Cerebellar cortex (tissue), 1 donor: ENCODE measurements around the gene HNRNPA0.

Experiments
- DNase-seq: peaks from one replicate; pipeline ENCODE4 v3.0.0-alpha.2; 2015; ENCODE audit warnings: low spot score

The HNRNPA0 gene

DNA sequence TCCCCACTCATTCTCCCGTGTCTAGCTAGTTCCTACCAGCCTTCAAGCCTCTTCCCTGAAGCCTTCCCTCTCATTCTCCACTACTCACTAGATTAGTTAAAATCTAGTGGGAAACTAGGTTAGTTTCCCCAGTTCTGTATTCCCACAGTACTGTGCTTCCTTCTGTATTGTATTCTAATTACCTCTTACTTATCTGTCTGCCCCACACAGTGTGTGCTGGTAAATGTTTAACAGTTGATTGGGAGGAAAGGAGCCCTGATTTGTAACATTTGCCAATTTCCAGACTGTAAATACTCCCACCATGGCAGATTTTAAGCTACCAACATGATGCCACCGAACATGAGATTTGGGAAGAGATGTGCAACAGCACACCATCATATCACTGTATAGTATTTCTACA lies 26.5 kb downstream of the HNRNPA0 start:
- DNase-seq: no peak

DNA sequence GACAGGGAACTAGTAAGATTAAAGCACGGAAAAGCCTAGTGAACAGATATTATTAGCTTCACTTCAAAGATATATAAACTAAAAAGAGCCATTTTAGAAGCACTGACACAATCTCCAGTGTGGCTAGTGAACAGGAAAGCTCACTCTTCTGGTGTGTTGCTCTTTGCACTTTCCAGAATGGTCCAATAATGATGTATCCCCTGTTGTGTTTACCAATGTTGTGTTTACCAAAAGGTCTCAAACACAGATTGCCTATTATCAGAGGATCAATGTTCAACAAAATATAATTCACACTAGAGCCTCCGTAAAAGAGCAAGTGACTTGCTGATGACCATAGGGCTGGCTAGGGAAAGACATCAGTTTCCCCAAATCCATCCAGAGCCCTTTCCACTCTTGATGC lies 29.9 kb downstream of the HNRNPA0 start:
- DNase-seq: no peak

DNA sequence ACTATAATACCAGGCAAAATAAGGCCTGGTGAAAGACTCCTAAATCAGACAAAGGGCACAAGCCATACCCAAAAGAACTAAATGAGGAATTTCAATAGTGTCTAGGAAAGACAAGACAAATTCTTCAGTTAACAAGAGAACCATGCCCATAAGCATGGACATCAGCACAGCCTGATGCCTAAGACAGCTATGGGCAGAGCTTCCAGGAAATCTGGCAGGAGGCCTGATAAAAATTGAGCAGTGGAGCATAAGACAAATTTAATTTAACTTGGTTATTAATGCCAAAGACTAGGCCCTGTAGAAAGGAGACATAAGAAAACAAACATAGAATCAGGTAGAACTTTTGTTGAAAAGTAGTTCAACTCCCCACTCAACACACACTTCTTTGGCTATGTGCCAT lies 35.6 kb downstream of the HNRNPA0 start:
- peak; percentile 95 for DNase-seq

DNA sequence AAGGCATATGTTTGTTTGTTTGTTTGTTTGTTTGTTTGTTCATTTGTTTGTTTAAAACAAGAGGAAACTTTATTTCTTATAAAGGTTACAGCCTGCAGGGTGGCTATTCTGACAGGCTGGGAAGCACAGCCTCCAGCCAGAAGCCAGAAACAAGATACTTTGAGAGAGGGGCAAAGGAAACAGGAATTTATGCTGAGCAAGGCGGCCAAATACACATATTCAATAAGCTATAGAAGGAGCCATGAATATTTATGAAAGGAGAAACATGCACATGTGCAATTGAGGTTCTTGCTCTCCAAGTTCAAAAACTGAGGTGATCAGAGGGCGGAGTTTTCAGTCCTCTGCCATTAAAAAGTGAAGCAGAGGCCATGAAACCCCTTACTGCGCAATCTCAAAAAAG lies 37.8 kb downstream of the HNRNPA0 start:
- DNase-seq: no peak

DNA sequence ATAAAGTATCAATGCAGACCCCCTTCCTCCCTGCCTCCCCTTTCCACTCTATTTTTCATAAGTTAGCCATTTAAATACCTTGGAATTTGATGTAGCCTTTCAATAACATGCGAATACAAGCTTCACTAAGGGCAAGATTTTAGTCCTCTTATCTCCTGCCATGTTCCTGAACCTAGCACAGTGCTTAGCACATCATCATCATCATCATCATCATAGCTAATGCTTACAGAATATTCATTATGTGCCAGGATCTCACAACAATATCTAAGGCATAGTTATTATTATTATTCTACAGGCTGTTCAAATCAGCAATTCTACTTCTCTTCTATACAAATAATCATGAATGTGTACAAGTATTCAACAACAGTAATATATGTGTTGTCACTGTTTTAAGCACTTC lies 38.7 kb downstream of the HNRNPA0 start:
- no peak for DNase-seq

DNA sequence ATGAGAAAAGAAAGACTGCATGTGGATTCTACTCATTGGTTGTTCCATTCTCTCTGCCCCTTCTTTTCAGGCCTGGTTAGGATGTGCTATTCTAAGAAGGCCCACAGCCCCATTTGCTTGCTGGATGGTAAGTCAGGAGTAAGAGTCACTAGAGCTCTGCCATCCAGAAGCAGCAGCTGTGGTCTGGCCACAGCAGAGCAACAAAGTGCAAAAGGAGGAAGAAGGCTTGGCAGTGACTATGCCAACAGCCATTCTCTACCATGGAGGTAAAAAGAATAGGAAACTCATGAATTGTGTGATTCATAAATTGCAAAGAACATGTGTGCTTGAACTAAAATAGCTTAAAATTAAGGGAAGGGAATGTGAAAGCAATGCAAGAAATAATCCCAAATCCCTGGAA lies 39.2 kb downstream of the HNRNPA0 start:
- no peak for DNase-seq

DNA sequence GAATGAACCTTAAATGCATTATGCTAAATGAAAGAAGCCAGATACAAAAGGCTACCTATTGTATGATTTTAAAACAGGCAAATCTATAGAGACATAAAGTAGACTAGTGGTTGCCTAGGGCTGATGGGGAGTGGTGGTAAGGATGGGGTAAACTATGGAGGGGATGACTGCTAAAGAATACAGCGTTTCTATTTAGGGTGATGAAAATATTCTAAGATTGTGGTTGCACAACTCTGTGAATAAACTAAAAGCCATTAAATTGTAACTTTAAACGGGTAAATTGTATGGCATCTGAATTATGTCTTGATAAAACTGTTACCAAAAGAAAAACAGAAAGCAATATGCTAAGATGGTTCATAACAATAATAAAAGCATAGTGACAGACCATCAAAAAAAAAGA lies 39.7 kb downstream of the HNRNPA0 start:
- no peak for DNase-seq

DNA sequence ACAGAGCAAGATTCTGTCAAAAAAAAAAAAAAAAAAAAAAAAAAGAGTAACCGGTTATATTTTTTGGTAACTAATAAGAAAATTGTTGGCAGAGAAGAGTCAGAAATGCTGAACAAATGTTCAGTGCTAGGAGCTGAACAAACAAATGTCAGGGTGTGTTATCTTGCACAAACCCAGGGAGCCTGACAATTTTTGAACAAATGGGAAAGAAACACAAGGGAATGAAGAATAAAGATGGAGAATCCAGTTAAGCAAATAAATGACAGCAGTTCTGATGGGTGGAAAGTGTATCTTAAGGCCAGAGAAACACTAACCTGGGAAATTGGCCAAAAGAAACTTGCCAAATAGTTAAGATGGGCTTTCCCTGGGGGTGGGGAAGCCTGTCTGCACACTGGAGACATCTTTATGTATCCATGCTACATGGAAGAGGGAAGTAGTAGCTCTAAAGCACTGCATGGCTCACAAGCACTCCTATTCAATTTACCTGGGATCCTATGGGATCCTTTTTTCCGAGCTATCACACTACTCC lies 42.0 kb downstream of the HNRNPA0 start:
- DNase-seq: no peak

DNA sequence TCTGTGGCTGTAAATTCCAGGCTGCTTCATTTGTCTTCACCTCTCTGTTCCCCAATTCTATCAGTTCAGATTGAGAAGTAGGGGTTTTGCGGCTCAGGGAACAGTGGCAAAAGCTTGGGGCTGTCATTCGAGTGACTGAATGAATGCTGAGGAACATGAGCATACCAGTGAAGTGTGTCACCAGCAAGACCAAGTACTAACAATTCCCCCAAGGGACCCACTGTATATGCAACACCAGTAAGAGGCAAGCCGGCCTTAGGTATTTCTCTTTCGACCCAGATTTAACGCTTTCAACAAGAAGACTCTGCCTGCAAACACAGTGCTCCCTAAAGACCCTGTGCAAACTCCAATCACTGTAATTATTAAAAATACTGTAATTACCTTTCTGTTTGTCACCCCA lies 44.1 kb downstream of the HNRNPA0 start:
- DNase-seq: no peak

DNA sequence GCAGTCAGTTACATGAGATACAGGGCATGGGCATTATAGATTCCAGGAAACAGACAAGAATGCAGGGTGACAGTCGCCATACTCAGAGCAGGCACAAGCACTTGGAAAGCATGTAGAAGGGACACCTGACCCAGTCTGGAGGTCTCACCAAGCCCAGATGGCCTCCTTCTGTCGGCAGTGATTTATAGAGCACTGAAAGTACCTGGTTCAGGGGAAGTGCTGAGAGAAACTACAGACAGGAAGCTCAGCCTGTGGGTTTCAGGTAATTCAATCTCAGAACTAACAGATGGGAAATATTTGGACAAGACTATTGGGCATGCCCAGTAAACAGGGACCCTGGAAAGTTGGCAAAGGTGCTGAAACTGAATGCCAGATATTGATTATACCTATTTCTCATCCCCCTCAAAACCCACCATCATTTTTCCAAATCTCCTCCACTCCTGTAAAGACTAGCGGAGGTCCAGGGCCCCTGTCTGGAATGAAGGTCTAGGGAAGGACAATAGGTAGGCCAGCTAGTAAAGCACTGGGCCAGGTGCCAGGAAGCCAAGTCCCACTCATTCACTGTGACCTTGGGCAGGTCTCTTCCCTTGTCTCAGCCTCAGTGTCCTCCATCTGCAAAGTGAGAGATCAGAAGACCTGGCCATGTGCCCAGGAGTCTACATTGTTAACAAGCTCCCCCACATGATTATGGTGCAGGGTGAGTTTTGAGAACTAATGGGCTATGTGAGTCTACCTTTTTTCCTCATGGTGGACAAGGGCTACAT lies 45.2 kb downstream of the HNRNPA0 start:
- DNase-seq: peak; percentile 93

DNA sequence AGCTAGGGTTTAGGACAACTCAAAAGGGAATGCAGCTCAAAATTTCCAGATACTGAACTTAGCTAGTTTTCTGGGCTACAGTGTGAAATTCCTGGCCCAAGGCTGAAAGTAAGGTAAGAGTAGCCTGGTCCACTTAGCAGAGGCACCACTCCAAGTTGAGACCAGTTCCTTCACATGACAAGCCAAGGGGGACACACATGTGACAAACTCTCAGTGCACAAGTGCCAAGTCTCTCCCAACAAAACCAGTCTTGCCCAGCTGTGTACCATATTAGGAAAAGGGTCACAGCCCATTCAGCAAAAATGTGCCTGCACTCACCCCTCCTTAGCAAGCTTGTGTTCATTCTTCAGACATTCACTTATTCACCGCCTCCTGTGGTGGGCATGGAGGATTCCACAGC lies 46.1 kb downstream of the HNRNPA0 start:
- no peak for DNase-seq

DNA sequence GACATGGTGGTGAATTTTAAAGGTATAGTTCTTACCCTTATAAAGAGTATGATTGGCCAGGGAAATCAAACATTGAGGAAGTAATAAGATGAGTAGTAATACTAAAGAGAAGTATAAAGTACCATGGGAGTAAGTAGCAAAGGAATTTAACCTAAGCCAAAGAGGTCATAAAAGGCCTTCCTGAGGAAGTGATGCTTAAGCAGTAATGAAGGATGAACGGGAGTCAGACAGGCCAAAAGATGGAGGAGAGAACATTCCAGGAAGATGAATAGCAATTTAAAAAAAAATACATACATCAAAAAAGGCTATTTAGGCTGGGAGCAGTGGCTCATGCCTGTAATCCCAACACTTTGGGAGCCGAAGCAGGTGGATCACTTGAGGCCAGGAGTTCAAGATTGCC lies 47.3 kb downstream of the HNRNPA0 start:
- no peak for DNase-seq

DNA sequence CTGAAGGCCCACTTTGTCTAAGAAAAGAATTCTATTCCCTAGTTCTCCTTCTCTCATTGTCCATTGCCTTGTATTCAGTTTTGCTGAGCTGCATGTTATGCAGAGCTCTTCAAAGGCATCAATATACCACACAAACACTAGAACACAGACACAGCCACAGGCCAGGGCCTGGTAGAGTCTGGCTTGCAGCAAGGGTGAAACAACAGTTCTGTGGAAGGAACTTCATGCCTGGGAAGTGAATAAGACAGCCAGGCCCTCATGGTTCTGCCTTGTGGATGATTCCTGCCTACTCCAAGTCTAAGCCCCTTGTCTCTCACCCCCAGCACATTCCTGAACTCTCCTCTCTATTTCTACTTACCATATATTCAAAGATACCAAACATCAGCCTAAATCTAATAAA lies 49.1 kb downstream of the HNRNPA0 start:
- DNase-seq: no peak

DNA sequence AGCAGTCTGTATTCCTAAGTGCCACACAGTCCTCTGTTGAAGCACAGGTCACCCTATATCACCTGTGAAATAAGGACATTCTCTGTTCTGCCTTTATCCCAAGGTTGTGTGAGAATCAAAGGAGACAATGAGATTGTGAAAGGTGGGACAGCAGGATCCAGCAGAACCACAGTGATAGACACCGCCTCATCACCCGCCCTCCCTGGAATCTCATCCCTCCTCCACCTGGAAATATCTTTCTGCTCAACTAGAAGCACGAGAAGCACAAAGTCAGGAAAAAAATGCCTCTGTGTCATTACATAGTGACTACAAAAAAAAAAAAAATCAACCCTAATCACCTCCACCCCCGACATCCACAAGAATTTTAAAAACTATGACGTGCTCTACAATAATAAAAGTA lies 50.6 kb downstream of the HNRNPA0 start:
- DNase-seq: no peak

DNA sequence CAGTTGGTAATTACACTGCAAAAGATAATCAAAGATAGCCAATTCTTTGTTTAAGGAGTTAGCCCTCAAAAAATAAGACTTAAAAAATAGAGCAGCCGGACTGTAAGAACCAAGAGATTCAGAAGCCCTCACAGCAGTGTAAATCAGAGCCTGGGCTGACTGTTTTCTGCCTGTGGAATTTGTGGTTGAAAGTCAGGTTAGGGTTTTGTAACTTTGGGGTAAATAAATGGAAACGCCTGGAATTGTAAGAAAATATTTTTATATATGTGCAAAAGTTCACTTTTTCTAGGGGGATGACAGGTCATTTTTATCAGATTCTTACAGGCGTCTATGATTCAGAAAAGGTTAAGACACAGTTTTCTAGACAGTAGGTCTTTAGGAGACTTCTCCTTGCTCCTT lies 53.9 kb downstream of the HNRNPA0 start:
- no peak for DNase-seq

DNA sequence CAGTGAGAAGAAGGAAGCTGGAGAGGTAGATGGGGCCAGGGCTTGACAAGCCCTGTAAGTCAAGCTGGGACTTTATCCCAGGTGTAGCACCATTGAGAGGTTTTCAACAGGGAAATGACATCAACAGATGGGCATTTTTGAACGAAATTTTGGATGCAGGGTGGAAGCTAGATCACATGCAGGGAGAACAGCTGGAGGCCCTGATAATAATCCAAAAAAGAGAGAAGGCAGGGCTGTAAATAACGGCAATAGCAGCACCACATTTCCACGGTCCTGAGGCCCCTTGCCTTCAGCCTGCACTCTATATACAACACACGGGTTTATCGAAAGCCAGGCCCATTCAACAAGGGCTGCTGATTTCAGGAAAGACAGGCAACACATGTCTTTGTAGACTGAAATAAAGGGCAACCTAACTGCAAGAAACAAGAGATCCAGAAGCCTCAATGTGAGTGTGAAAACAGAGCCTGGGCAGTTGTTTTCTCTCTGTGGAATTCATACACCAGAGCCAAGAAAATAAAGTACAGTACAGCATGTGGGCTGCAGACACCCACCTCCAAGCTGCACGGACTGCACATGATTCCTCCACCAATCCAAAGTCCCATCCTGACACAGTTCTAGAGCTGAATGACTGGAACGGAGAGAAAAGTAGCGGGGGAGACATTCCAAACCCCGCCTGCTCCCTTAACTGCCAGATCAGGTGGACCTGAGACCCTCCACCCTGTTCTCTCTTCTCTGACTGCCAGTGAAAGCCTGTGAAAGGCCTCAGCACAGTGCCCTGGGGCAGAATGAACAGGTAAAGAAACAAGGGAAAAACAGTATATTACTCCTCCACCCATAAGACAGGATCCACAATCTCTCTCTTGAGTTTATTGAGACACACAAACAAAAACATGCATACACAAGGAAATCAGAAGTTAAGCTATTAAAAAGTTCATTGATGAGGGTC lies 54.6 kb downstream of the HNRNPA0 start:
- DNase-seq: peak; percentile 80

DNA sequence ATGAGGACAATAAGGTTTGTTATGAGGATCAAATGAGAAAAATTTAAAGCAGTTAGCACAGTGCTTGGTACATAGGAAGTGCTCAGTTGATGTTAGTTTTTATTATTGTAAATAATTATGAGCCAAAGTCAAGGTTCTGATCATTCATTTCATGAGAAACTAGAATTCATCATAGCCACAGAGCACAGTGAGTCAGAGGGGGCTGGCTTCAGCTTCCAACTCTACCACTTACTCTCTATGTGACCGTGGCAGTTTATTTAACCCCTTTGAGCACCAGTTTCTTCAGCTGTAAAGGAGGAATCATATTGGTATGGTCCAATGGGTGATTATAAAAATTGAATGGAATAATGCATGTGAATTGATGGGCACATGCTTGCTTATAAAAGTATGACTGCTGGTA lies 57.7 kb downstream of the HNRNPA0 start:
- no peak for DNase-seq

DNA sequence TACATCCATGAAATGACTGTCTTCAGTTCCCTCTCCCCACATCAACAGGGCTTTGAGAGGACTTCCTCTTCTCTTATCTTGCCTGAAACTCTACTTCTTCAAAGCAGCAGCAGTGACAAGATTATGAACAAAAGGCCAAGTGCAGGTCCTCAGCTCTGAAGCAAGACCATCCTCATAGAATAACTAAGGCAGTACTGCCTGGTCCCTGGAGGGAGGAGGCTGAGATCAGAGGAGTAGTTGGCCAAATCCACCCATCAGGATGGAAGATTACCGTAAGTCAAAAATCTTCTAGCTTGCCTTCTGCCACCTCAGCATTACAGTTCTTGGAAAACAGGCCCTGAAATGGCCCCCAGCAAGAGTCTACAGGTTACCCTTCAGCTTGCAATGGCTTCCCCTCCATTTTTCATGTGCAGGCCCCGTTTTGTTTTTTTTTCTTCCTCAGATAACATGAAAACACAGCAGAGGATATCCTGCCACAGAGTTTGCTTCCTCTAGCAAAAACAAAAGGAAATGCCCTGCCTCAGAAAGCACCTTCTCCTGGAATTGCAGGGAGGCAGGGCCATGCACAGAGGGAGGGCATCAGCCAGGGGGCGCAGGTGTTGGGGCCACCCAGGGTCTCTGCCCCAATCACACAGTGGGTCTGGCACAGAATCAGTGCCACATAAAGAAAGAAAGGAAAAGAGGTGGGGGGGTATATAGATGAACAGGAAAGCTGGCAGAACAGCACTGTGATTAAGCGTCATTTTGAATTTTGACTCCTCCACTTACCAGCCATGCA lies 58.3 kb downstream of the HNRNPA0 start:
- DNase-seq: no peak
